Mesodermal cell (in vitro differentiated cells): ENCODE data around the gene GNG5. TPM values are rescaled to one million over a fixed set of nuclear protein-coding genes. Genes with fewer than 3 reads are reported as not detected.
A peak's percentile ranks its signal among the peaks of the same experiment; 100 is the strongest.

Experiments
- H3K27ac ChIP-seq: 2 replicates; pipeline ENCODE4 v1.7.0; 2013; ENCODE audit warnings: mild to moderate bottlenecking, low read depth, low read length, moderate library complexity; ENCODE audit not compliant: severe bottlenecking
- H3K36me3 ChIP-seq: 2 replicates; pipeline ENCODE4 v1.7.1; 2013; ENCODE audit warnings: mild to moderate bottlenecking, low read length, moderate library complexity; ENCODE audit not compliant: control insufficient read depth, insufficient read depth
- H3K4me1 ChIP-seq: one replicate; pipeline ENCODE4 v1.7.1; 2013; ENCODE audit warnings: mild to moderate bottlenecking, low read length; ENCODE audit not compliant: insufficient read depth, control insufficient read depth, poor library complexity, severe bottlenecking
- H3K4me3 ChIP-seq: 2 replicates; pipeline ENCODE4 v1.7.0; 2013; ENCODE audit warnings: low read length, control low read depth, mild to moderate bottlenecking; ENCODE audit not compliant: insufficient read depth, poor library complexity, severe bottlenecking; ENCODE audit errors: extremely low read depth
- H3K9me3 ChIP-seq: 2 replicates; pipeline ENCODE4 v1.7.1; 2013; ENCODE audit warnings: mild to moderate bottlenecking, low read length, moderate library complexity; ENCODE audit not compliant: control insufficient read depth
- WGBS, 2 experiments: methylation state at CpG; one replicate each; pipeline ENCODE4 v1.1.5; 2013; ENCODE audit warnings: missing lambda C conversion rate in 2 of 2; ENCODE audit not compliant: insufficient coverage in 2 of 2; 5-methylcytosine and 5-hydroxymethylcytosine counted together
- polyA plus RNA-seq, 2 experiments: library from polyadenylated mRNA; stranded (reverse); fragments of 50-300 nt; gene quantifications; one replicate each; pipeline ENCODE4 v1.2.3, GENCODE V29; 2013

GNG5 gene
- 435 TPM for polyA plus RNA-seq (2013, experiment 1 of 2)
- 394 TPM for polyA plus RNA-seq (2013, experiment 2 of 2)

GRCh38 chr1:84506002-84506728 lies at the start of gene GNG5, which contains the start of gene SPATA1:
GNG5 (minus strand) TSS chr1:84506581; CDS start chr1:84506091, 490 bp downstream.
SPATA1 (plus strand) TSS chr1:84506386; CDS start chr1:84516360, 9,974 bp downstream.
- H3K27ac ChIP-seq: peak within 1 kb of the TSS; percentile 98
- H3K9me3 ChIP-seq: peaks cover 21% of the 10 kb centered on the region
- peak within 1 kb of the TSS; percentile 64 for H3K4me3 ChIP-seq
- WGBS, 2 experiments: 0 to 1% methylated on average over 40 to 44 of the region's 60 CpGs
- peaks cover 31% of the 10 kb centered on the region for H3K36me3 ChIP-seq
- peaks cover 9% of the 10 kb centered on the region for H3K4me1 ChIP-seq

DNA sequence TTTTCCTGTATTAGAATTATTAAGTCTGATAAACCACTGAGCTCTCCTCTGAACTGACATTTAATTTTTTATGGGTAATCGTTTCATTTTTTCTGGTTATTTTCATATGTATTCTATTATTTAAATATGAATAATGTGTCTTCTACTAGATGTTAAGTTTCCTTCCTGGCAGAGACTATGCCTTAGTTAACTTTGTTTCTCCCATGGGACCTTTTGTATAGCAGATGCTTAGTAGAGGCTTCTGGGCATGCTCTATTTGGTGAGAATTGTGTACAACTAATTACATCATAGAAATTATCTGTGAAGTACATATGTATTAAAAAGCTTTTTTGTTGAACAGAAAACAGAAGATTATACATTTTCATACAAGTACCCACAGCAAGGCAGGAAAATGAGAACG lies 44.4 kb upstream of the GNG5 start:
- Histone ChIP-seq H3K9me3 (no peaks in the 10 kb centered on the region), H3K27ac (no peak overlapping the region), H3K4me1 (no peaks in the 10 kb centered on the region), H3K36me3 (no peaks in the 10 kb centered on the region), H3K4me3 (no peak overlapping the region)
- WGBS, 2 experiments: no CpG with 5 or more reads among the region's 2 CpGs

DNA sequence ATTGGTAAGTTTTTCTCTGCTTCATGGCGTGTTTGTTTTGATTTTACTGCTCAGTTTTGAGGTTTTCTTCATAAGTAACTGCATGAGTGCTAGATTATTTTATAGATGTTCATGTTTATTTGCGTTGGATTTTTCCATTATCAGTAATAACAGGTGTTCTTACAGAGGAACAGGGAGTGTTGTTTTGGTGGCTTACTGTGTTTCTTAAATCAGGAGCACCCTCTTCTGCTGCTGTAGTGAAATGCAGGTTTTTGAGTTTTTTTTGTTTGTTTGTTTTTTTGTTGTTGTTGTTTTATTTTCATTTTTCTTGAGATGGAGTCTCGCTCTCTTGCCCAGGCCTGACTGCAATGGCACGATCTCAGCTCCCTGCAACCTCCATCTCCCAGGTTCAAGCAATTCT lies 35.3 kb upstream of the GNG5 start:
- Histone ChIP-seq H3K27ac (no peak overlapping the region), H3K36me3 (no peaks in the 10 kb centered on the region), H3K4me1 (no peaks in the 10 kb centered on the region), H3K4me3 (no peak overlapping the region), H3K9me3 (no peaks in the 10 kb centered on the region)
- WGBS, 2 experiments: 93 to 100% methylated on average over 1 to 2 of the region's 4 CpGs

DNA sequence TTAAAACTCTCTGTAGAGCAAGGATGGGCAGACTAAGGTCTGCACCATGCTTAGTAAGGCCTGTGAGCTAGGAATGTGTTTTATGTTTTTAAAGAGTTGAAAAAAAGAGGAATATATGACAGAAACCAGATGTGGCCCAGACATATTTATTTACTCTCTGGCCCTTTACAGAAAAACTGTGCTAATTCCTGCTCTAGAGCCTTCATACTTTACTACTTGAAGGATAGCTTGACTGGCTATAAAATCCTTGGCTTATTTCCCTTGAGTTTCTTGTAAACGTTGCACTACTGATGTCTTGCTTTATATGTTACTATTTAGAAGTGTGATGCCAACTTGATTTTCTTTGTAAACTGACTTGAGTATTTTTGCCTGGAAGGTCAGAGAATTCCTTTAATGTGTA lies 34.4 kb upstream of the GNG5 start:
- Histone ChIP-seq H3K36me3 (no peaks in the 10 kb centered on the region), H3K9me3 (no peaks in the 10 kb centered on the region), H3K4me1 (no peaks in the 10 kb centered on the region), H3K4me3 (no peak overlapping the region), H3K27ac (peak overlapping the region; percentile 25)
- WGBS, 2 experiments: 83 to 91% methylated on average over 1 of the region's 1 CpG

DNA sequence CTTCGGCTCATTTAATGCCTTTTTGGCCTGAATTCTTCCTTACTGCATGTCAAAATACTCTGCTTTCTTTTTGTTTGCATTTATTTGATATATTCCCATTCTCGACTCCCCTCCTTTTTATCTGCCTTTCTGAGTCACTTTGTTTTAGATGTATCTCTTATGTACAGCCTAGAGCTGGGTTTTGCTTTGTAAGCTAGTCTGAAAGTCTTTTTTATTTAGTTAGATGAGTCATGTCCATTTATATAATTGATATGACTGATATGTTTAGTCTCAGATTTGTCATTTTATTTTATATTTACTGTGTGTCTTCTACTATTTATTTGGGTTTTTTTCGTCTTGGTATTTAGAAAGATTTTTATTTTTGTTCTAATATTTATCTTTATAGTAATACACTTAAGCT lies 33.6 kb upstream of the GNG5 start:
- H3K27ac ChIP-seq: no peak overlapping the region
- no CpG with 5 or more reads among the region's 3 CpGs for WGBS, 2 experiments
- no peaks in the 10 kb centered on the region for H3K9me3 ChIP-seq
- H3K4me3 ChIP-seq: no peak overlapping the region
- no peaks in the 10 kb centered on the region for H3K4me1 ChIP-seq
- no peaks in the 10 kb centered on the region for H3K36me3 ChIP-seq

- H3K36me3 ChIP-seq: no peaks in the 10 kb centered on the region
- H3K4me3 ChIP-seq: no peak overlapping the region
- no peaks in the 10 kb centered on the region for H3K9me3 ChIP-seq
- H3K4me1 ChIP-seq: no peaks in the 10 kb centered on the region
- no peak overlapping the region for H3K27ac ChIP-seq
Observed at GRCh38 chr1:84538599-84538998, 32.2 kb upstream of the GNG5 start.

DNA sequence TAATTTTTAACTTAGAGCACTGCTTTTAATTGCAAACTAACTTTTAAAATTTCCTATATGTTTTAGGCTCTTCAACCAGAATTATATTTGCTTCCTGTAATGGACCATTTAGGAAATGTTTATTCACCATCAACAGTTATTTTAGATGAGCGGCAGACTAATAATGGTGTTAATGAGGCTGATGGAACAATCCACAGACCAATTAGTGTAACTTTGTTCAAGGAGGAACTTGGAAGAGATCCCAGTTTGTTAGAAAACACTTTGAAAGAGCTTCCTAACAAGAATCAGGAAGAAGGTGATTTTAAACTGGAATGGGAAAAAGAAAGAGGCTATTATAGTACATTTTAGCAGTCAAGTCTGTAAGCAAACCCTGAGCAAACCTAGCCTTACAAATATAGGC lies 19.4 kb upstream of the GNG5 start:
- Histone ChIP-seq H3K4me3 (no peak overlapping the region), H3K4me1 (no peaks in the 10 kb centered on the region), H3K27ac (no peak overlapping the region), H3K9me3 (no peaks in the 10 kb centered on the region), H3K36me3 (no peaks in the 10 kb centered on the region)
- no CpG with 5 or more reads among the region's 1 CpG for WGBS, 2 experiments

GRCh38 chr1:84524590-84524989 lies 18.2 kb upstream of the GNG5 start:
- Histone ChIP-seq H3K4me3 (no peak overlapping the region), H3K27ac (no peak overlapping the region), H3K9me3 (no peaks in the 10 kb centered on the region), H3K4me1 (no peaks in the 10 kb centered on the region), H3K36me3 (no peaks in the 10 kb centered on the region)

DNA sequence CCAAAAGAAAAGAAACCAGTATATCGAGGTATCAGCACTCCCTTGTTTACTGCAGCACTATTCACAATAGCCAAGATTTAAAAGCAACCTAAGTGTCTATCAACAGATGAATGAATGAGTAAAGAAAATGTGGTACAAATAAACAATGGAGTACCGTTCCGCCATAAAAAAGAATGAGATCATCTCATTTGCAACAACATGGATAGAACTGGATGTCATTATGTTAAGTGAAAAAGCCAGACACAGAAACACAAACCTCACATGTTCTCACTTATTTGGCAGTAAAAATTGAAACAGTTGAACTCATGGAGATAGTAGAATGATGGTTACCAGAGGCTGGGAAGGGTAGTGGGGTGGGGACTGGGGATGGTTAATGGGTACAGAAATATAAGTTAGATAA lies 4.3 kb upstream of the GNG5 start:
- H3K27ac ChIP-seq: no peak overlapping the region
- no peak overlapping the region for H3K4me3 ChIP-seq
- peaks cover 3% of the 10 kb centered on the region for H3K4me1 ChIP-seq
- peaks cover 21% of the 10 kb centered on the region for H3K9me3 ChIP-seq
- WGBS, 2 experiments: 100% methylated on average over 2 of the region's 3 CpGs; no CpG with 5 or more reads in 1 of the 2 experiments
- H3K36me3 ChIP-seq: peaks cover 8% of the 10 kb centered on the region

- WGBS, 2 experiments: no CpG with 5 or more reads among the region's 2 CpGs
- Histone ChIP-seq H3K36me3 (peaks cover 8% of the 10 kb centered on the region), H3K9me3 (peaks cover 21% of the 10 kb centered on the region), H3K27ac (no peak overlapping the region), H3K4me1 (peaks cover 3% of the 10 kb centered on the region), H3K4me3 (no peak overlapping the region)
Observed at GRCh38 chr1:84510165-84510564, 3.8 kb upstream of the GNG5 start.

- no peak overlapping the region for H3K27ac ChIP-seq
- H3K4me1 ChIP-seq: peaks cover 8% of the 10 kb centered on the region
- 88% methylated on average over 4 of the region's 4 CpGs; no CpG with 5 or more reads in 1 of the 2 experiments for whole genome bisulfite sequencing, 2 experiments
- peaks cover 8% of the 10 kb centered on the region for H3K36me3 ChIP-seq
- H3K9me3 ChIP-seq: peaks cover 21% of the 10 kb centered on the region
- no peak overlapping the region for H3K4me3 ChIP-seq
Observed at GRCh38 chr1:84509029-84509428, 2.6 kb upstream of the GNG5 start.
